HCT116 (cell line): ENCODE data around the gene CPNE2. TPM values are rescaled to one million over a fixed set of nuclear protein-coding genes. Genes with fewer than 3 reads are reported as not detected.
A peak's percentile ranks its signal among the peaks of the same experiment; 100 is the strongest.

ENCODE experiments used
- ATAC-seq: fragments of 200-7000 bp; cut with Tn5 transposase; 2 replicates; pipeline ENCODE4 v1.9.1; 2020; ENCODE audit warnings: mild to moderate bottlenecking, moderate library complexity
- Bru-seq: library from RNA; stranded (reverse); fragments of 400-500 nt; gene quantifications from one replicate; lab custom pipeline; 2021; lab: Mats Ljungman, UMichigan
- BruChase-seq, 2 experiments: library from RNA; stranded (reverse); fragments of 400-500 nt; gene quantifications; one replicate each; lab custom pipeline; 2021; lab: Mats Ljungman, UMichigan
- BruUV-seq: library from RNA; stranded (reverse); fragments of 400-500 nt; replicated peaks from 2 replicates; lab custom pipeline; 2021; lab: Mats Ljungman, UMichigan
- CTCF ChIA-PET: fragments of 300-600 bp; sonication (Branson Sonifier 250); formaldehyde crosslinking; loops from one replicate; lab custom pipeline; 2021; ENCODE audit warnings: antibody characterized with exemption; lab: Charles Lee
- POLR2A ChIA-PET: fragments of 300-600, 350-600 bp; sonication (Branson Sonifier 250); formaldehyde crosslinking; loops from one replicate; lab custom pipeline; 2021; ENCODE audit warnings: antibody characterized with exemption; lab: Charles Lee
- RAD21 ChIA-PET, 2 experiments: fragments of 300-600 bp; sonication (Branson Sonifier 250); formaldehyde crosslinking; loops; one replicate each; lab custom pipeline; 2023; ENCODE audit warnings: low total read pairs in 2 of 2; ENCODE audit not compliant: uncharacterized antibody in 2 of 2, unreplicated experiment in 2 of 2, low non-redundant PET in 1 of 2; lab: Charles Lee
- DNase-seq: peaks from one replicate; pipeline ENCODE4 v3.0.0-alpha.2; 2010; ENCODE audit warnings: low read depth, low spot score
- H2AFZ ChIP-seq: fragments of 200-600 bp; shearing (Covaris generic), sonication (generic); 2 replicates; pipeline ENCODE4 v1.6.1; 2017; ENCODE audit warnings: low read depth, mixed run types, mixed read lengths, antibody characterized with exemption, low read length; ENCODE audit not compliant: poor library complexity, severe bottlenecking
- H3K27ac ChIP-seq: 2 replicates; pipeline ENCODE4 v1.5.1; 2012; ENCODE audit warnings: low read depth, low read length
- H3K27me3 ChIP-seq: fragments of 200-600 bp; sonication (generic); 2 replicates; pipeline ENCODE4 v1.6.1; 2016; ENCODE audit warnings: mixed run types, low read length, mixed read lengths; ENCODE audit not compliant: insufficient read depth
- H3K36me3 ChIP-seq, 2 experiments: fragments of 200-500 bp in 1 of 2; fragments of 200-600 bp in 1 of 2; sonication (Bioruptor generic) in 1 of 2; sonication (generic) in 1 of 2; 2 replicates each; pipeline versions ENCODE4 v1.5.1 to v1.6.1; 2014 to 2016; ENCODE audit warnings: low read length in 2 of 2, inconsistent platforms in 1 of 2, mixed read lengths in 1 of 2, mixed run types in 1 of 2; ENCODE audit not compliant: insufficient read depth in 2 of 2, control insufficient read depth in 1 of 2
- H3K4me1 ChIP-seq, 2 experiments: fragments of 200-600 bp in 1 of 2; sonication (generic) in 1 of 2; 2 replicates each; pipeline versions ENCODE4 v1.5.1 to v1.6.1; 2012 to 2017; ENCODE audit warnings: low read length in 2 of 2, inconsistent platforms in 1 of 2, mild to moderate bottlenecking in 1 of 2, mixed read lengths in 1 of 2, mixed run types in 1 of 2, moderate library complexity in 1 of 2; ENCODE audit not compliant: insufficient read depth in 2 of 2, control insufficient read depth in 1 of 2
- H3K4me2 ChIP-seq: fragments of 200-600 bp; sonication (generic); 2 replicates; pipeline ENCODE4 v1.6.1; 2017; ENCODE audit warnings: mixed run types, low read length, mixed read lengths
- H3K4me3 ChIP-seq, 2 experiments: fragments of 200-600 bp in 1 of 2; sonication (generic) in 1 of 2; replicated peaks in 1 of 2; 2 replicates each; pipeline ENCODE4 v1.5.1; 2011 to 2016; ENCODE audit warnings: low read length in 2 of 2, control low read depth in 1 of 2, low read depth in 1 of 2, mild to moderate bottlenecking in 1 of 2, mixed read lengths in 1 of 2, mixed run types in 1 of 2
- H3K79me2 ChIP-seq: fragments of 200-600 bp; sonication (generic); 2 replicates; pipeline ENCODE4 v1.6.1; 2017; ENCODE audit warnings: mild to moderate bottlenecking, mixed run types, low read length, moderate library complexity, mixed read lengths; ENCODE audit not compliant: insufficient read depth
- H3K9ac ChIP-seq: fragments of 200-600 bp; sonication (generic); 2 replicates; pipeline ENCODE4 v1.6.1; 2016; ENCODE audit warnings: low read length, mixed read lengths
- H3K9me2 ChIP-seq: fragments of 200-600 bp; sonication (generic), shearing (Covaris generic); 2 replicates; pipeline ENCODE4 v1.6.1; 2017; ENCODE audit warnings: mixed run types, mild to moderate bottlenecking, moderate library complexity; ENCODE audit not compliant: insufficient read depth
- H3K9me3 ChIP-seq, 2 experiments: fragments of 200-500 bp in 1 of 2; fragments of 200-600 bp in 1 of 2; sonication (Bioruptor generic) in 1 of 2; sonication (generic) in 1 of 2; 2 replicates each; pipeline ENCODE4 v1.6.1; 2014 to 2017; ENCODE audit warnings: low read length in 2 of 2, mixed read lengths in 2 of 2, inconsistent platforms in 1 of 2, low read depth in 1 of 2, mild to moderate bottlenecking in 1 of 2, mixed run types in 1 of 2, moderate library complexity in 1 of 2; ENCODE audit not compliant: control insufficient read depth in 1 of 2, insufficient read depth in 1 of 2
- H4K20me1 ChIP-seq: fragments of 200-600 bp; sonication (generic), shearing (Covaris generic); 2 replicates; pipeline ENCODE4 v1.6.1; 2017; ENCODE audit warnings: mixed run types, mild to moderate bottlenecking, moderate library complexity; ENCODE audit not compliant: insufficient read depth
- FOSL1 ChIP-seq: IDR thresholded peaks from 2 replicates; pipeline ENCODE4 v1.6.1; 2012; ENCODE audit warnings: low read depth
- POLR2AphosphoS5 ChIP-seq: IDR thresholded peaks from 2 replicates; pipeline ENCODE4 v1.6.1; 2011; ENCODE audit warnings: mild to moderate bottlenecking, low read depth, low read length, moderate library complexity
- SIN3A ChIP-seq: IDR thresholded peaks from 2 replicates; pipeline ENCODE4 v1.6.1; 2012; ENCODE audit warnings: low read depth
- YY1 ChIP-seq: IDR thresholded peaks from 2 replicates; pipeline ENCODE4 v1.6.1; 2011; ENCODE audit warnings: low read length, low read depth, moderate library complexity, mild to moderate bottlenecking; ENCODE audit not compliant: insufficient replicate concordance; ENCODE audit errors: extremely low read depth
- ZFX ChIP-seq: fragments of 450-650 bp; IDR thresholded peaks from 2 replicates; pipeline ENCODE4 v1.6.1; 2017
- intact Hi-C: fragments of 100-400 bp; cut with micrococcal nuclease; formaldehyde crosslinking; loops from 2 replicates; pipeline ENCODE4 v1.10.0; 2022
- long read RNA-seq: library from polyadenylated mRNA; unstranded; transcript quantifications from one replicate; pipeline ENCODE4 v2.0.0, GENCODE V29; 2021; ENCODE audit not compliant: unreplicated experiment
- polyA plus RNA-seq: library from polyadenylated mRNA; unstranded; fragments of >200 nt; gene quantifications from 2 replicates; pipeline ENCODE4 v1.2.1, GENCODE V29; 2012; ENCODE audit warnings: missing spikeins
- total RNA-seq: library from RNA; stranded (reverse); gene quantifications from one replicate; pipeline ENCODE4 v1.2.1, GENCODE V29; 2021; ENCODE audit not compliant: unreplicated experiment
- TF ChIP-seq, protein P1 (sequence below): IDR thresholded peaks from 2 replicates; pipeline ENCODE4 v1.6.1; 2012
- TF ChIP-seq, protein P2 (sequence below): IDR thresholded peaks from 2 replicates; pipeline ENCODE4 v1.6.1; 2012
- TF ChIP-seq, protein P3 (sequence below), 3 experiments: fragments of 200-600 bp in 1 of 3; sonication (generic) in 1 of 3; IDR thresholded peaks in 2 of 3; conservative IDR thresholded peaks in 1 of 3; 2 replicates each; pipeline ENCODE4 v1.5.1; 2012 to 2017; ENCODE audit warnings: low read depth in 2 of 3, low read length in 2 of 3, antibody characterized with exemption in 1 of 3, borderline replicate concordance in 1 of 3, control low read depth in 1 of 3, mild to moderate bottlenecking in 1 of 3, mixed read lengths in 1 of 3, mixed run types in 1 of 3, moderate library complexity in 1 of 3; ENCODE audit not compliant: insufficient read depth in 1 of 3
- TF ChIP-seq, protein P4 (sequence below): IDR thresholded peaks from 2 replicates; pipeline ENCODE4 v1.6.1; 2011; ENCODE audit warnings: mild to moderate bottlenecking, low read length, moderate library complexity; ENCODE audit not compliant: insufficient replicate concordance; ENCODE audit errors: extremely low read depth

The CPNE2 gene
- total RNA-seq = 31.2 TPM
- polyA plus RNA-seq = 58.1 and 61.0 TPM in 2 replicates
- percentile 54 among the genes with signal in this experiment for Bru-seq, nascent RNA
- percentile 66 among the genes with signal in this experiment for BruChase-seq, experiment 1, labeled RNA remaining after a 6-hour chase
- BruChase-seq, experiment 2, labeled RNA remaining after a 2-hour chase = percentile 63 among the genes with signal in this experiment
- long read RNA-seq, transcript CPNE2-201 (16 exons, 2,645 nt) = major isoform, 71 of 95 reads
- long read RNA-seq, partial matches to known transcripts = 7 of 95 reads
- long read RNA-seq, other reads (novel, unspliced or antisense) = 13 of 95 reads

DNA sequence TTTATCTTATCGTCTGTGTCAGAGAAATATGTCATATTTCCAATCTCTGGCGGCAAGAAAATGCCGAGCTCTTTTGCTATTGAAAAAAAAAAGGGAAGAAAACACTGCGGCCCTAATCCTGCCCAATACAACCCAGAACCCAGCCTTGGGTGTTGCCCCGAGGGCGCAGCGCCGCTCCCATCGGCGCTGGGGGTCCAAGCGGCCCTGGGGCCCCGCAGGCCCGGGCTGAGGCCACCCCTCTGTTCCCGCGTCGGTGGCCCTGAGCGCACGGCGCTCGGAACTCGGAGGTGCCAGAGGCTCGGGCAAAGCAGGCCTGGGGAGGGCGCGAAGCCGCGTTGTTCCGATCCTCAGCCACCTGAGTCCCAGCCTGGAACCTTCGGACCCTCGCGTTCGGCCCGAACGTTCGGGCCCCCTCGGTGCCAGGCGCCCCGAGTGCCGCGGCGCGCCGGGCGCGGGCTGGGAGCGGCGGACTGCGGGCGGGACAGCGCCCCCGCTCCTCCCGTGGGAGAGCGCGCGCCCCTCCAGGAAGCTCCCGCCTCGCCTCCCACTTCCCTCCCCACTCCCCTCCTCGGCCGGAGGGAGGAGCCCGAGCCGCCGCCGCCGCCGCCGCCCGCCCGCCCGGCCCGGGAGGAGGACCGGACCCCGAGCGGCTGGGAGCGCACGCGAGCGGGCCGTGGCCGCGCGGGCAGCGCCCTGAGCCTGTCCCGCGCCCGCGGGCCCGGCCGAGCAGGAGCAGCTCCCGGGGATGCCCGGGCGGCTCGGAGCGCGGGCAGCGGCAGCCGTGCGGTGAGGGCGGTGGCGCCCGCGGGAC, at the start of gene CPNE2:
CPNE2 (plus strand) TSS at position 609 of the 811 bp plus-strand sequence. CDS start 18,160 bp downstream, outside the sequence.
- TF ChIP-seq ZFX (peak; percentile 76), SIN3A (no peak), POLR2AphosphoS5 (peak; percentile 61)
- TF ChIP-seq, protein P1, sequence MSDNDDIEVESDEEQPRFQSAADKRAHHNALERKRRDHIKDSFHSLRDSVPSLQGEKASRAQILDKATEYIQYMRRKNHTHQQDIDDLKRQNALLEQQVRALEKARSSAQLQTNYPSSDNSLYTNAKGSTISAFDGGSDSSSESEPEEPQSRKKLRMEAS = no peak
- TF ChIP-seq, all 23 proteins: peak for 2
- peak within 1 kb of the TSS; percentile 58 to 70 for H3K4me3 ChIP-seq
- ATAC-seq = peak; percentile 75
- intact Hi-C loops = no loop called here
- H3K9me3 ChIP-seq = no peaks in the 10 kb centered on the region
- H4K20me1 ChIP-seq = no peaks in the 10 kb centered on the region
- no peaks in the 10 kb centered on the region for H3K27me3 ChIP-seq
- H3K27ac ChIP-seq = peak within 1 kb of the TSS; percentile 87
- DNase-seq = no peak
- peak within 1 kb of the TSS; percentile 98 for H3K4me2 ChIP-seq
- ChIA-PET CTCF (interaction anchor here (0.6 to 2.3 kb wide), 16 partner anchors 9 to 1317 kb away, joined by 3 to 8 read pairs (median 4); partner anchors contain the start of gene PSME3IP1), POLR2A (interaction anchor here (0.9 kb wide), 1 partner anchor 13 kb away, joined by 3 read pairs; no protein-coding TSS in a partner anchor), RAD21 (no interaction called here)
- no peaks in the 10 kb centered on the region for H3K9me2 ChIP-seq
- H2AFZ ChIP-seq = no peak within 1 kb of the TSS
- H3K79me2 ChIP-seq = peaks cover 20% of the 10 kb centered on the region; the same call in 1 of the 2 replicates
- peak within 1 kb of the TSS; percentile 70 for H3K9ac ChIP-seq
- BruUV-seq = no TSS peak
- no peaks in the 10 kb centered on the region for H3K36me3 ChIP-seq
- peaks cover 20 to 25% of the 10 kb centered on the region in 2 experiments for H3K4me1 ChIP-seq

DNA sequence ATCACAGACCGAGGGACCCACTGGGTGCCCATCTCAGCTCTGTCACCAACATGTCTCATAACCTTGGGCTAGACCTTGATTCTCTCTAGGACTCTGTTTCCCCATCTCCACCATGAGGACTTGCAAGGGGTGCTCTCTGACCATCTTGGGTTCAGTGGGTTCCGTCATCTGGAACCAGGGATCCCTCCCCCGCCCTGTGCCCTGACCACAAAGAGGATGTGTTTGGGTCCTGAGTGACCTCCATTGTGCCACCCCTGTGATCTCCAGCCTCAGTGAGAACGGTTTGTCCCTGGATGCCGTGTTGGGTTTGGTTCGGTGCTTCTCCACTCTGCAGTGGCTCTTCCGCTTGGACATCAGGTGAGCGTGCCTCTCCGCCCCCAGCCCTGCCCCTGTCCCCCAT, 49.1 kb upstream of the CPNE2 start:
- RAD21 ChIA-PET = no interaction called here
- Histone ChIP-seq H3K27me3 (no peaks in the 10 kb centered on the region), H3K36me3 (no peaks in the 10 kb centered on the region), H3K4me3 (no peak overlapping the region), H3K79me2 (no peaks in the 10 kb centered on the region), H2AFZ (no peak overlapping the region), H3K9me3 (no peaks in the 10 kb centered on the region), H3K9ac (no peak overlapping the region), H3K27ac (no peak overlapping the region), H3K9me2 (no peaks in the 10 kb centered on the region), H3K4me1 (peaks cover 2 to 5% of the 10 kb centered on the region in 2 experiments; a peak in 2 of 4 replicates), H4K20me1 (no peaks in the 10 kb centered on the region), H3K4me2 (no peak overlapping the region)
- intact Hi-C loops = no loop called here
- ATAC-seq = no peak
- POLR2A ChIA-PET = no interaction called here
- CTCF ChIA-PET = no interaction called here
- no TSS peak for BruUV-seq
- DNase-seq = no peak
- TF ChIP-seq YY1 (no peak), FOSL1 (no peak)
- TF ChIP-seq, protein P2, sequence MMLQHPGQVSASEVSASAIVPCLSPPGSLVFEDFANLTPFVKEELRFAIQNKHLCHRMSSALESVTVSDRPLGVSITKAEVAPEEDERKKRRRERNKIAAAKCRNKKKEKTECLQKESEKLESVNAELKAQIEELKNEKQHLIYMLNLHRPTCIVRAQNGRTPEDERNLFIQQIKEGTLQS = no peak
- TF ChIP-seq, protein P3, sequence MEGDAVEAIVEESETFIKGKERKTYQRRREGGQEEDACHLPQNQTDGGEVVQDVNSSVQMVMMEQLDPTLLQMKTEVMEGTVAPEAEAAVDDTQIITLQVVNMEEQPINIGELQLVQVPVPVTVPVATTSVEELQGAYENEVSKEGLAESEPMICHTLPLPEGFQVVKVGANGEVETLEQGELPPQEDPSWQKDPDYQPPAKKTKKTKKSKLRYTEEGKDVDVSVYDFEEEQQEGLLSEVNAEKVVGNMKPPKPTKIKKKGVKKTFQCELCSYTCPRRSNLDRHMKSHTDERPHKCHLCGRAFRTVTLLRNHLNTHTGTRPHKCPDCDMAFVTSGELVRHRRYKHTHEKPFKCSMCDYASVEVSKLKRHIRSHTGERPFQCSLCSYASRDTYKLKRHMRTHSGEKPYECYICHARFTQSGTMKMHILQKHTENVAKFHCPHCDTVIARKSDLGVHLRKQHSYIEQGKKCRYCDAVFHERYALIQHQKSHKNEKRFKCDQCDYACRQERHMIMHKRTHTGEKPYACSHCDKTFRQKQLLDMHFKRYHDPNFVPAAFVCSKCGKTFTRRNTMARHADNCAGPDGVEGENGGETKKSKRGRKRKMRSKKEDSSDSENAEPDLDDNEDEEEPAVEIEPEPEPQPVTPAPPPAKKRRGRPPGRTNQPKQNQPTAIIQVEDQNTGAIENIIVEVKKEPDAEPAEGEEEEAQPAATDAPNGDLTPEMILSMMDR (IDR thresholded peaks at IDR 0.05 in 2 of 3, conservative IDR thresholded peaks at IDR 0.05 in 1 of 3; ENCODE audit: borderline replicate concordance in 1 of 3, insufficient read depth in 1 of 3, low read depth in 2 of 3, low read length in 2 of 3) = no peak
- TF ChIP-seq, protein P4, sequence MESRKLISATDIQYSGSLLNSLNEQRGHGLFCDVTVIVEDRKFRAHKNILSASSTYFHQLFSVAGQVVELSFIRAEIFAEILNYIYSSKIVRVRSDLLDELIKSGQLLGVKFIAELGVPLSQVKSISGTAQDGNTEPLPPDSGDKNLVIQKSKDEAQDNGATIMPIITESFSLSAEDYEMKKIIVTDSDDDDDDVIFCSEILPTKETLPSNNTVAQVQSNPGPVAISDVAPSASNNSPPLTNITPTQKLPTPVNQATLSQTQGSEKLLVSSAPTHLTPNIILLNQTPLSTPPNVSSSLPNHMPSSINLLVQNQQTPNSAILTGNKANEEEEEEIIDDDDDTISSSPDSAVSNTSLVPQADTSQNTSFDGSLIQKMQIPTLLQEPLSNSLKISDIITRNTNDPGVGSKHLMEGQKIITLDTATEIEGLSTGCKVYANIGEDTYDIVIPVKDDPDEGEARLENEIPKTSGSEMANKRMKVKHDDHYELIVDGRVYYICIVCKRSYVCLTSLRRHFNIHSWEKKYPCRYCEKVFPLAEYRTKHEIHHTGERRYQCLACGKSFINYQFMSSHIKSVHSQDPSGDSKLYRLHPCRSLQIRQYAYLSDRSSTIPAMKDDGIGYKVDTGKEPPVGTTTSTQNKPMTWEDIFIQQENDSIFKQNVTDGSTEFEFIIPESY = no peak
